WTC11 (cell line): ENCODE results near the gene EBF3. TPM values are rescaled to one million over a fixed set of nuclear protein-coding genes. Genes with fewer than 3 reads are reported as not detected.

Experiments used
- ATAC-seq: fragments of 200-7000 bp; cut with Tn5 transposase; 2 replicates; pipeline ENCODE4 v1.10.0; 2021; ENCODE audit warnings: mild to moderate bottlenecking, moderate library complexity
- CTCF ChIA-PET: fragments of 300-600 bp; sonication (Branson Sonifier 250); formaldehyde crosslinking; loops from one replicate; lab custom pipeline; 2021; ENCODE audit warnings: antibody characterized with exemption; lab: Charles Lee
- POLR2A ChIA-PET: fragments of 350-600 bp; sonication (Branson Sonifier 250); formaldehyde crosslinking; loops from one replicate; lab custom pipeline; 2021; ENCODE audit warnings: antibody characterized with exemption; lab: Charles Lee
- DNase-seq: peaks from one replicate; pipeline ENCODE4 v3.0.0; 2021; ENCODE audit warnings: low spot score
- H3K27ac Mint-ChIP-seq: 2 replicates; pipeline ENCODE4 v1.8.0; 2021; ENCODE audit warnings: mixed read lengths
- H3K27me3 Mint-ChIP-seq: 2 replicates; pipeline ENCODE4 v1.8.0; 2021; ENCODE audit warnings: low read depth, mild to moderate bottlenecking, moderate library complexity, mixed read lengths
- H3K36me3 Mint-ChIP-seq: 2 replicates; pipeline ENCODE4 v1.8.0; 2021; ENCODE audit warnings: mixed read lengths
- H3K4me1 Mint-ChIP-seq: 2 replicates; pipeline ENCODE4 v1.8.0; 2022; ENCODE audit warnings: mixed read lengths
- H3K4me3 Mint-ChIP-seq: 2 replicates; pipeline ENCODE4 v1.8.0; 2021; ENCODE audit warnings: mild to moderate bottlenecking, moderate library complexity, mixed read lengths
- H3K9me3 Mint-ChIP-seq: 2 replicates; pipeline ENCODE4 v1.8.0; 2021; ENCODE audit warnings: mixed read lengths
- AR ChIP-seq: fragments of 250-450 bp; sonication (Bioruptor Pico); IDR thresholded peaks from 2 replicates; pipeline ENCODE4 v1.9.0; 2021; ENCODE audit warnings: mild to moderate bottlenecking
- ATF2 ChIP-seq: sonication (generic); formaldehyde crosslinking; IDR thresholded peaks from 2 replicates; pipeline ENCODE4 v1.8.1; 2022; ENCODE audit warnings: low read depth, missing genetic modification reagents, borderline replicate concordance
- ATF3 ChIP-seq: sonication (generic); formaldehyde crosslinking; conservative IDR thresholded peaks from 2 replicates; pipeline ENCODE4 v1.8.1; 2022; ENCODE audit warnings: mild to moderate bottlenecking, missing genetic modification reagents
- CBFB ChIP-seq: sonication (generic); formaldehyde crosslinking; IDR thresholded peaks from 2 replicates; pipeline ENCODE4 v1.8.1; 2022; ENCODE audit warnings: mild to moderate bottlenecking, low read depth, missing genetic modification reagents
- CREB1 ChIP-seq: sonication (generic); formaldehyde crosslinking; IDR thresholded peaks from 2 replicates; pipeline ENCODE4 v1.8.0; 2023; ENCODE audit warnings: mild to moderate bottlenecking, missing genetic modification reagents
- CREM ChIP-seq: sonication (generic); formaldehyde crosslinking; IDR thresholded peaks from 2 replicates; pipeline ENCODE4 v1.8.1; 2022; ENCODE audit warnings: mild to moderate bottlenecking, missing genetic modification reagents, moderate library complexity
- CTCF ChIP-seq: fragments of 200-600 bp; IDR thresholded peaks from 2 replicates; pipeline ENCODE4 v1.8.0; 2022; ENCODE audit warnings: antibody characterized with exemption
- E2F5 ChIP-seq: sonication (generic); formaldehyde crosslinking; IDR thresholded peaks from 2 replicates; pipeline ENCODE4 v1.8.1; 2022; ENCODE audit warnings: mild to moderate bottlenecking, moderate library complexity, missing genetic modification reagents
- ELF4 ChIP-seq: sonication (generic); formaldehyde crosslinking; IDR thresholded peaks from 2 replicates; pipeline ENCODE4 v1.8.1; 2022; ENCODE audit warnings: low read depth, mild to moderate bottlenecking, moderate library complexity, missing genetic modification reagents
- ERG ChIP-seq: fragments of 250-450 bp; sonication (Bioruptor Pico); IDR thresholded peaks from 2 replicates; pipeline ENCODE4 v1.8.0; 2021; ENCODE audit warnings: mild to moderate bottlenecking
- FOXP1 ChIP-seq: sonication (generic); formaldehyde crosslinking; IDR thresholded peaks from 2 replicates; pipeline ENCODE4 v1.8.0; 2022; ENCODE audit warnings: missing genetic modification reagents, mild to moderate bottlenecking, moderate library complexity, borderline replicate concordance
- GABPB1 ChIP-seq: sonication (generic); formaldehyde crosslinking; IDR thresholded peaks from 2 replicates; pipeline ENCODE4 v1.8.1; 2023; ENCODE audit warnings: mild to moderate bottlenecking, missing genetic modification reagents
- IRF1 ChIP-seq: sonication (generic); formaldehyde crosslinking; IDR thresholded peaks from 2 replicates; pipeline ENCODE4 v1.8.0; 2023; ENCODE audit warnings: missing genetic modification reagents
- MXD4 ChIP-seq: fragments of 250-450 bp; sonication (Bioruptor Pico); IDR thresholded peaks from 2 replicates; pipeline ENCODE4 v1.8.0; 2021; ENCODE audit warnings: mild to moderate bottlenecking, moderate library complexity, borderline replicate concordance
- NR1H2 ChIP-seq: sonication (generic); formaldehyde crosslinking; IDR thresholded peaks from 2 replicates; pipeline ENCODE4 v1.9.0; 2021; ENCODE audit warnings: mild to moderate bottlenecking, moderate library complexity, missing genetic modification reagents
- SP1 ChIP-seq: sonication (generic); formaldehyde crosslinking; conservative IDR thresholded peaks from 2 replicates; pipeline ENCODE4 v1.8.1; 2022; ENCODE audit warnings: missing genetic modification reagents
- TEAD4 ChIP-seq: sonication (generic); formaldehyde crosslinking; IDR thresholded peaks from 2 replicates; pipeline ENCODE4 v1.8.0; 2022; ENCODE audit warnings: mild to moderate bottlenecking, missing genetic modification reagents
- ZNF263 ChIP-seq: sonication (generic); formaldehyde crosslinking; IDR thresholded peaks from 2 replicates; pipeline ENCODE4 v1.8.1; 2022; ENCODE audit warnings: low read depth, mild to moderate bottlenecking, moderate library complexity, missing genetic modification reagents
- ZNF416 ChIP-seq: fragments of 250-450 bp; sonication (Bioruptor Pico); IDR thresholded peaks from 2 replicates; pipeline ENCODE4 v1.9.0; 2021; ENCODE audit warnings: mild to moderate bottlenecking, inconsistent platforms
- ZNF423 ChIP-seq: fragments of 250-450 bp; sonication (Bioruptor Pico); IDR thresholded peaks from 2 replicates; pipeline ENCODE4 v2.1.2; 2022; ENCODE audit warnings: mild to moderate bottlenecking, moderate library complexity
- ZNF425 ChIP-seq: fragments of 250-450 bp; sonication (Bioruptor Pico); conservative IDR thresholded peaks from 2 replicates; pipeline ENCODE4 v1.9.0; 2021; ENCODE audit warnings: mild to moderate bottlenecking
- ZNF671 ChIP-seq: fragments of 250-450 bp; sonication (Bioruptor Pico); IDR thresholded peaks from 2 replicates; pipeline ENCODE4 v1.8.0; 2021; ENCODE audit warnings: mild to moderate bottlenecking
- total RNA-seq: library from RNA; stranded (reverse); gene quantifications from 3 replicates; pipeline ENCODE4 v1.2.3, GENCODE V29; 2021

EBF3 gene
- total RNA-seq, 1 experiment from 2014 or later, result 1.2 TPM

GRCh38 chr10:130003787-130004613 is 39.9 kb upstream of the EBF3 start (continued):
- TF ChIP-seq E2F5 (CRISPR knock-in tag) (no peak), CREM (CRISPR knock-in tag) (no peak), ATF3 (CRISPR knock-in tag) (no peak), MXD4 (CRISPR knock-in tag) (no peak), SP1 (CRISPR knock-in tag) (no peak), TEAD4 (CRISPR knock-in tag) (no peak), ZNF671 (no peak), ATF2 (CRISPR knock-in tag) (no peak), FOXP1 (CRISPR knock-in tag) (no peak)

- CTCF ChIA-PET, result interaction anchor here (1.6 kb wide), 1 partner anchor 114 kb away, joined by 3 read pairs; no protein-coding TSS in a partner anchor
Observed at GRCh38 chr10:130003166-130003565, 39.1 kb upstream of the EBF3 start.

GRCh38 chr10:130002606-130003005 is 38.5 kb upstream of the EBF3 start:
- POLR2A ChIA-PET, result no interaction called here
- H3K36me3 Mint-ChIP-seq, result no peaks in the 10 kb centered on the region
- no peak for ATAC-seq
- TF ChIP-seq ERG (CRISPR knock-in tag), result no peak
- TF ChIP-seq IRF1 (CRISPR knock-in tag), result no peak
- TF ChIP-seq CTCF, result no peak
- TF ChIP-seq ZNF416 (CRISPR knock-in tag), result no peak
- TF ChIP-seq ELF4, result no peak
- no peak for TF ChIP-seq CBFB
- TF ChIP-seq AR (CRISPR knock-in tag), result no peak
- no peak for TF ChIP-seq ZNF425 (CRISPR knock-in tag)
- no peak for TF ChIP-seq CREB1 (CRISPR knock-in tag)
- TF ChIP-seq GABPB1, result no peak

More at GRCh38 chr10:130003166-130003565, 39.1 kb upstream of the EBF3 start:
- Mint-ChIP-seq H3K27me3 (no peaks in the 10 kb centered on the region; the same call in 1 of the 2 replicates), H3K27ac (no peak overlapping the region), H3K4me3 (no peak overlapping the region), H3K9me3 (peaks cover 19% of the 10 kb centered on the region), H3K4me1 (no peaks in the 10 kb centered on the region), H3K36me3 (no peaks in the 10 kb centered on the region)
- no peak for TF ChIP-seq CREB1 (CRISPR knock-in tag)
- no peak for TF ChIP-seq NR1H2
- TF ChIP-seq ELF4, result no peak
- no peak for TF ChIP-seq ZNF423 (CRISPR knock-in tag)
- no peak for TF ChIP-seq ZNF416 (CRISPR knock-in tag)
- TF ChIP-seq SP1 (CRISPR knock-in tag), result no peak
- TF ChIP-seq ZNF263, result no peak
- no peak for ATAC-seq
- no peak for DNase-seq
- POLR2A ChIA-PET, result no interaction called here

More at GRCh38 chr10:130002606-130003005, 38.5 kb upstream of the EBF3 start:
- Mint-ChIP-seq H3K4me1 (no peaks in the 10 kb centered on the region), H3K4me3 (no peak overlapping the region), H3K27ac (no peak overlapping the region), H3K9me3 (peaks cover 25% of the 10 kb centered on the region), H3K27me3 (no peaks in the 10 kb centered on the region; the same call in 1 of the 2 replicates)
- DNase-seq, result no peak
- CTCF ChIA-PET, result interaction anchor here (1.6 kb wide), 1 partner anchor 114 kb away, joined by 3 read pairs; no protein-coding TSS in a partner anchor
